NOMO-1 treated with dmso at 0.1 percent for 144 hours (cell line): ENCODE results near the gene MCF2L.

Experiments used
- DNase-seq: peaks from one replicate; lab custom pipeline; 2025; ENCODE audit not compliant: unreplicated experiment; lab: John Stamatoyannopoulos, UW

Gene MCF2L

DNA sequence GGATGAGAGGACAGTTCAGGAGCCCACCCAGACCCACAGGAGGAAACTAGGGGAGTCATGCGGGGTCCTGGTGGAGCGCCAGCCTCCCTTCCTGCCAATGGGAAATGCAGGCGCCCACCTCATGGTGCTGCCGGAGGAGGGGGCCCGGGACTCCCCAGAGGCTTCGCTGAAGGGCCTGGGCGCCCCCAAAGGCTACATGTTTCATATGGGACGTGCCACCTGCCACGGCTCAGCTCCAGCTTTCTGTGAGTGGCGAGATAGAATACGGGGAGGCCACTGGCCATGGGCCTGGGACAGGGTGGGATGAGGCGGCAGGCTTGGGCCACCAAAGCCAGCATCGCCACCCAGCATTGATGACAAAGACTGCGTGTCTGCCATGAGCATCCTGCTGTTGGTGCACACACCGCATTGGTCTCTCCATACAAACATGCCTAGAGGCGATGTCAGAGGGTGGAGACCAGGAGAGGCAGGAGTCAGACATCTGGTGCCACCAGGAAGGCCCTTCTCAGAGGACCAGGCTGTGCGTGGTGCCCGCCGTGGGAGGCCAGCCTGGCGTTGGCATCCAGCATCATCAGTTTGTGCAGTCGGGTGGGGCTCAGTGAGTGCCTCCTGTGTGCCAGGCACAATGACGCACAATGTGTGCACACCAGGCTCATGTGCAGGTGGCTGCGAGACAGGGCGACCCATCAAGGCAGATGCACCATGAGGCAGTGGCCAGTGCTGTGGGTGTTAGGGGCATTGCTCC, 152.3 kb downstream of the MCF2L start:
- DNase-seq, result no peak

DNA sequence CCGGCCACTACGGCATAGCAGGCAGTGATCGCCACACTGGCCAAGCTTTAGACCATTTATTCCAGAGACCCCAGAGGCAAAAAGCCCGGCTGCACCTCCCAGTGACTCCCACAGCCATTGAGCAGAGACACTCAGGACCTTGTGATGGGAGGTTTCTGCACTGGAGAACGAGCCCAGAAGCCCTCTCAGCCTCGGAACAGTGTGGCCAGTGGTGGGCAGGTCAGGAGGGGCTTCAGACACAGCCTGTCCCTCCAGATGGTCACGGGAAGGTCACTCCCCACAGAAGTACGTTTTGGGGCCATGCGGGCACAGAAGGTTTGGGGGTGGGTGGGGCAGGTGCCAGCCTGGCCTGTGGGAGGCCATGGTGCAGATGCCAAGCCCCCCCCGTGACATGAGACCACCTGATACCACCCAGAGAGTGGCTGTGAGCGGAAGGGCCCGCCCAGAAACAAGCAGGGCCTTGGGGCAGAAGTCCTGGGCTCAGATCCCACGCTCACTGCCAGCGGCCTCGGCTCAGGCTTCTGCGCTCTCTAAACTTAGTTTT, 153.0 kb downstream of the MCF2L start:
- no peak for DNase-seq

DNA sequence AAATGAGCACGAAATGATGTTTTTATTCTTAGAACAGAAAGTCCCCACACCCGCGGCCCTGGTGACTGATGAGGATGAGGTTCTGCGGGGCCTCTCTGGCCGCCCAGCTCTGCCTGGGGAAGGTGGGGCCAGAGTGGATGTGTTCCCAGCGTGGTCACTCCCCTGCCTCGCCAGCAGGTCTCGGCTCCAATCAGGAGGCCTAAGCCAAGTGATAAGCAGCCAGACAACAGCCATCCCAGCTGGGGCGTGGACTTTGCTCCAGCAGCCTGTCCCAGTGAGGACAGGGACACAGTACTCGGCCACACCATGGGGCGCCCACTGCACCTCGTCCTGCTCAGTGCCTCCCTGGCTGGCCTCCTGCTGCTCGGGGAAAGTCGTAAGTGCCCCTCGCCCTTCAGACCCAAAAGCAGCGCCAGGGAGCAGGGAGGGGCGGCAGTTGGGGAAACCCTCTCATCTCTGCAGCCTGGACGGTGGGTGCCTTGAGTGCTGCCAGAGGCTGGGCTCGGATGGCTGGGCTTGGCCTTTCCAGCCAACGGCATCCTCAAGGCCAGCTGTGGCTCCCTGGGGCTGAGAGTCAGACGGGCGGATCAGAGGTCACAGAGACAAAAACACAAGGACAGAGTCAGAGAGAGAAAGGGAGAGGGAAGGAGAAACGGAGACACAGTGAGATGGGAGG, 153.7 kb downstream of the MCF2L start, which contains the start of gene F10:
Gene F10, plus strand, starts transcription at position 250 of the 676 bp plus-strand sequence. Its CDS starts 57 bp downstream, at position 307.
- DNase-seq, result no peak

DNA sequence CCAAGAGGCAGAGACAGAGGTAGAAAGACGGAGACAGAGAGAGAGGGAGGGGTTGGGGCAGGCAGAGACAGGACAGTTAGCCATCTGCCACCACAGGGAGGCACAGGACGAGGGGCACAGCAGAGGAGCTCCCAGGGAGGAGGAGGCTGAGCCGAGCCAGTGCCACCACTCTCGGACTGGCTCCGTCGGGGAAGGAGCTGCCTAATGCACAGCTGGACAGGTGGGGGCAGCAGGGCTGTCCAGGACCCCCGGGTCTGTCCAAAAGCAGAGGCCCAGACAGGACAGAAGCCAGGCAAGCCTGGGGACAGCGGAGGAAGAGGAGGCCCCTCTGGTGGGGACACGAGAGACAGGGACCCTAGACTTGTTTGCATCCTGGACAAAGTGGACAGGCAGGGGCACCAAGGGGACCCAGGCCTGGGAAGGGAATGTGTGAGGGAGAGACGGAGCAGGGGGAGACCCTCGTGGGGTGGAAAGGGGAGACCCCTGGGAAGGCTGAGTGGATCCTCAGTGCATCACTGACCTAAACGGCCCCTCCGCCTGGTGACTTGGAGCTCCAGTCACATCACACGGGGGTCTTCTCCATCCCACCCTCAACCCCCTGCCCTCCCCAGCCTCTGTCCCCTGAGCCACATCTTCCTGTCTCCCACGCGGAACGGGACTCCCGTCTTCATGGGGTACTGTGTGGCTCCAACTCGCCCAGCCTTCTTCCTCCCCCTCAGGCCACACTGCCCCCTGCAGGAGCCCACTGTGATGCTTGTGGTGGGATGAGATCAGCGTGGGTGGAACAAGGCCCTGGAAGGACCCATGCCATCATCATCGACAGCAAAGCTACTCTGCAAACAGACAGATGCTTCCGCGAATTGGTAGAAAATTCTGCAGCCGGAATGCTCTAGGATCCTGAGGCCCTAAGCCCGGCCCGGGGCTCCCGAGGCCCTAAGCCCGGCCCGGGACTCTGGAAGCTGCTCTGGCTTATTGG, 154.5 kb downstream of the MCF2L start:
- DNase-seq, result no peak

DNA sequence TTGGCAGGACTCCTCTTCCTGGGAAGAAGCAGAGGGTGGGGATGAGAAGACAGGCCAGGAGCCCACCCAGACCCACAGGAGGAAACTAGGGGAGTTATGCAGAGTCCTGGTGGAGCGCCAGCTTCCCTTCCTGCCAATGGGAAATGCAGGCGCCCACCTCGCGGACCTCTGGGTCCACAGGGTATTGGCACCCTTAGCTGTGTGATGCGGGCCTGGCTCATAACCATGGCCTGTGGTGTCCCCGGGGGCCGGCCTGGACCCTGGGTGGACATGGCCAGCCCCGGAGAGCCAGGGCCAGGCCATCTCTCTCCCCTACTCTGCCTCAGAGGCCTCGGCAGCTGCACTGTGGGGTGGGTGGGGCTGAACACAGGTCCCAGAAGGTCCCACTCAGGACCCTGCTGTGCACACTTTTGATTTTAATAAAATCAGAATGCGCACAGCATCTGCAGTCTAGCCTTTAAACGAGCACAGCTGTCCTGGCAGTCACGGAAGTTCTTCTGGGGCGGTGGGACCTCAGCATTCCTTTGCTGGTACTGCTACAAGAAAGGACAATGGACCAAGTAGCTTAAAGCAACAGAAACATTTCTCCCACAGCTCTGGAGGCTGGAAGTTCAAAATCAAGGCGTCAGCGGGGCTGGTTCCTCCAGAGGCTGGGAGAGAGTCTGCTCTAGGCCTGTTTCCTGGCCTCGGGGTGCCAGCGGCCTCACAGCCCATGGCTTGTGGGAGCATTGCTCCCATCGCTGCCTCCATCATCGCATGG, 155.4 kb downstream of the MCF2L start:
- no peak for DNase-seq

DNA sequence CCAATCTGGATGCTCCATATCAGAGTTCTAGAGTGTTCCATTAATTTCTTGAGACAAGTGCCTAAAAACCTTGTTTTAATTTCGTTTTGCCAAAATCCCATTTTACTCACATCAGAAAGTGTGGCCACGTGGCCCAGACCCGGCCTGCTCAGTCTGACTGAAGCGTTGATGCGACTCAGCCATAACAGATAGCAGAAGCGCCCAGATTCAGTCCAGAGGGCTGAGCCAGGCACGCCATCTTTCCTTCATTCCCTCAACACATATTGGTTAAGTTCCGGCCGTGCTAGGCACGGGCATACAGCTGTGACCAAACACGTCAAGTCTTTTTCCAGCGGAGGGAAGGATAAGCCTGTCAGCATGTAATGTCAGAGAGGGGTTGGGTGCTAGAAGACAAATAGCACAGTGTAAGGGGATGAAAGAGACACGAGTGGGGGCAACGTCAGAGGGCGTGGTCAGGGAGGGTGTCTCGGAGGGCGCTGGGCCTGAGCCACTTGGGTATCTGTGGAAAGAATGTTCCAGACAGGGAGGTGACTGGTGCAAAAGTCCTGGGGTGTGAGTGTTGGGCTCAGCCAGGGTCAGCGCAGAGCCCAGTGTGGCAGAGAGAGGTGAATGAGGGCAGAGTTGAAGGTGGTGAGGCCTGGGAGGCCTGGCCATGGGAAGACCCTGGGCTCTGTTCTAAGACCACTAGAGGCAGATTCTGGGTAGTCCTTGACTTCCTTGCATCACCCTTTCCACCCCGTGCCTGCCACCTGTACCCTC, 156.7 kb downstream of the MCF2L start:
- DNase-seq, result no peak

DNA sequence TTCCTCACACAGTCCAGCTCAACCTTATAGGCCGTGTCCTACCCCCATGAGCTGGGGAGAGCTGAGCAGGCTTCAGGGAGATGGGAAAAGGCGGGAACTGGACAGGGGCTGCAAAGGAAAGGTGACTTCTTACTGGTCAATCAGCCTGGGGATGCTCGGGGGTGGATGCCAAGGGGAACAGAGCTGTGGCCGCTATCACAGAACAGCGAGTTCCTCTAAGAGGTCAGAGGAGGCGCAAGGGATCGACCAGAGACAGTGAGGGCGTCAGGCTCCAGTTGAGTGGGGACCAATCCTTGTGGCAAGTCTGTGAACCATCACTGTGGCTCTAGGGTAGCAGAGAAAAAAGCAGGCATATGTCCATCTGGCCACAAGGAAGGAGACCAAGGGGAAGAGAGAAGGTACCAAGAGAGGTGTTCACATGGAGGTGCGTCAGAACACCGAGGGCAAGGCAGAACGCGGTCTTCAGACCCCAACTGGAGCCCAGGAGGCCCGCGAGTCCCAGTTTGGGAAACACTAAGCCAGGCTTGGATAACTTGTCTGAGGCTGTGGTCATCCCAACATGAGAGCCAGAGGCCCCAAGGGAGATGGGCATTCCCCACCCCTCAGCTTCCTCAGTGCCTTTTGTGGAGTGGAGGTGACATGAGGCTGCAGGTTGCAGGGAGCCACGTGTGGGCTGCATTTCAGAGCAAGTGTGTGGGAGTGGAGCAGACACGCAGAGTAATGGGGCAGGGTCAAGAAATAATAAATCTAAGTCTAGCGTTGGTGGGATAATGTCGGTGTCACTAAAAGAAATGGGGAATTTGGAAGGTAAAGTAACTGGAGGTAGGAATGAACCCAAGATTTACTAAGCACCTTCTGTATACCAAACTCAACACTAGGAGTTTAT, 157.5 kb downstream of the MCF2L start:
- DNase-seq, result no peak

DNA sequence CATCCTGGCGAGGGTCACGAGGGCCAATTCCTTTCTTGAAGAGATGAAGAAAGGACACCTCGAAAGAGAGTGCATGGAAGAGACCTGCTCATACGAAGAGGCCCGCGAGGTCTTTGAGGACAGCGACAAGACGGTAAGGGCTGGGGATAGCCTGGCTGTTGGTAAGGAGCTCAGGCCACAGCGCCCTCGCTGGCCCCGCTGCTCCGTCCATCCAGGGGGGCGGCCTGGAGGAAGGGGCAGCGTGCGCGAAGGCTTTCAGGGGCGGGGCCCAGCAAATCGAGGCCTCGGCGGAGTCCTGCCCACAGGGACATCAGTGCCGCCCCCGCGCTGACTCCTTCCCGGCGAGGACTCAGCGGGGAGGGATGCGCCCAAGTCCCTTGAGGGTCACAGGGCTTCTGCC, 160.5 kb downstream of the MCF2L start:
- DNase-seq, result no peak

DNA sequence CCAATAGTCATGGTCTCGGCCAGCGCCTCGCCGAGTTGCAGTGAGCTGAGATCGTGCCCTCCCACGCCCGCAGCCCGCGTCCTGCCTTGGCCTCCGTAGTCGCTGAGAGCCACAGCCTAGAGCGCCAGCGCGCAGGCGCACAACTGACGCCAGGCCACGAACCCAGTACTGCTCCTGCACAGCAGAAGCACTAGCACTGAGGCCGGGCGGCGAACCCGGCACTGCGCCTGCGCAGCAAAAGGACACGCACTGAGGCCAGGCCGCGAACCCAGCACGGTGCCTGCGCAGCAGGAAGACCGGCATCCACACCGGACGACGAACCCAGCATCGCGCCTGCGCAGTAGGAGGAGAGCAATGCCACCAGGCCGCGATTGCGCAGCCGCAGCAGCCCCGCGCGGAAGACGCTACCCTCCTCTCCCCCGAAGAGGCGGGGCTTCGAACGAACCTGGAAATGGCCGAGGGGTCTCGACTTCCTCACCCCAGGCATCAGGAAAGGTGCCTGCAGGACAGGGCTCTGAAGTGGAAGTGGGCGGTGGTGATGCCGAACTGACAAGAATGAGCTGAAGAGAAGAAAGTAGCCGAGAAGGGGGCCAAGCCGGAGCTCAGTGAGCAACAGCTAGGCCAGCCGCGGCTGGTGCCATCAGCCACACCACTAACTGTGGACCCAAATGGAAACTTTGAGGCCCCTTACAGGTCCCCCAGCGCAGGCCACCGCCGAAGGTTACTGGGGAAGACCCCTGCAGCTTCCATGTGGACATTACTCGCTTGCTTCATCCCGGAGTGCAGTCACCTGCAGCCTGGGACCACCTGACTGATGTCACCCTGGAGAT, 161.1 kb downstream of the MCF2L start:
- no peak for DNase-seq

DNA sequence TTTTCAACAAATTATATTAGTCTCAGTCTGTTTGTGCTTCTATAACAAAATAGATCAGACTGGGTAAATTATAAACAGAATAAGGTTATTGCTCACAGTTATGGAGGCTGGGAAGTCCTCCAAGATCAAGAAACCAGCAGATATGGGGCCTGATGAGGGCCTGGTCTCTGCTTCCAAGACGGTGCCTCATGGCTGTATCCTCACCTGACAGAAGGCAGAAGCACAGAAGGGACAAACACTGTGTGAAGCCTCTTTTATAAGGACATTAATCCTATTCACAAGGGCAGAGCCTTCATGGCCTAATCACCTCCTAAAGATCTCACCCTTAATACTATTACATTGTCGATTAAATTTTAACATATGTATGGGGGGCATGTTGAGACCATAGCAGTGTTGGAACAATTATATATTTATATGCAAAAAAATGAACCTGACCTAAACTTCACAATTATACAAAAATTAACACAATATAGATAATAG, 166.3 kb downstream of the MCF2L start:
- no peak for DNase-seq

DNA sequence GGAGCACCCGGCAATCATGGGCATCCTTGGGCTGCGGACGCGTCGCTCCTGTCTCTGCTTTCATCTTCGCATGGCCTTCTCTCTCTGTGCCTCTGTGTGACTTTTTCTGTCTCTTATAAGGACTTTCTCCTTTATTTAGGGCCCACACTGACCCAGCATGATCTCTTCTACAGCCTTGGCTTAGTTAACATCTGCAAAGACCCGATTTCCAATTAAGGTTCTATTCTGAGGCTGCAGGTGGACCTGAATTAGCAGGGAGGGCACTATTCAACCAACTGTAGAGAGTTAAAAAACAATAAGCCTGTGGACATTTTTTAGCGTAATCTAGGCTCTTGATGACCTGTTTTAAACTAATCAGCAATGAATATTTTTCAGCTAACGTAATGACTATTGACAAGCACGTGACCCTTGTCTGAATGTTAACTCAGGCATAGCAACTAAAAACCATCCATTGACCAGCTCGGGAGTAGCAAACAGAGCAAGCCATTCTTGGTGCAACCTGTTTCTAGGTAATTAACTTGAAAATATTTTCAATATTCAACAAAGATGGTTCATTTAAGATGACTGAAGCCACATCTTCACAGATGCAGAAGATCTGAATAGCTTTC, 168.8 kb downstream of the MCF2L start:
- DNase-seq, result no peak

DNA sequence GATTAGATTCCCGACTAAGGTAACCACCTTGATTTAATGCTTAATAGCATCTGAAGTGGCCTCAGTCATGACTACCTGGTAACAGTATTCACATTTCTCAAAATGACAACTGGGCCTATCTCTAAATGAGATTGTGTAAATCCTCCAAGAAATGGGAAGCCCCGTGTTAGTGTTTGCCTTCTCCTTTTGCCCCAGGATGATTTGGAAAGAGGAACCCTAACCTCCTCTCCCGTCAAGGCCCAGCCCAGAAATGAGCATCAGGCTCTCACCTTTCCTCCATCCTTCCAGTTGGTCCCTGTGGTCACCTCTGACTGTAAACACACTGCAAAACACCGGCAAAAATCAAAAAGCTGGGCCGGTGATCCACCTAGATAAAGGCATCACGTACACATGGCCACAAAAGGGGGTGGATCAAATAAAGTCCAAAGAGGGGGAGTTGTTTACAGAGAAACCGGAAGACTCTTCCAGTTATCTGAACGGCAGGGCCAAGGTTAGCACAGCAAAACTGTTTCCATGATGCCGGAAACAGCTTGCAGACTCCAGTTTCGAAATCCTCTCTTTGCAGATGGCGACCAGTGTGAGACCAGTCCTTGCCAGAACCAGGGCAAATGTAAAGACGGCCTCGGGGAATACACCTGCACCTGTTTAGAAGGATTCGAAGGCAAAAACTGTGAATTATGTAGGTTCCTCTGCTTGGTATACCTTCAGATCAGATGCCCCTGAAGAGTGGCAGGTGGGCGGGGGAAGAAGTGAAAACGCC, 170.0 kb downstream of the MCF2L start:
- peak; percentile 21 for DNase-seq

DNA sequence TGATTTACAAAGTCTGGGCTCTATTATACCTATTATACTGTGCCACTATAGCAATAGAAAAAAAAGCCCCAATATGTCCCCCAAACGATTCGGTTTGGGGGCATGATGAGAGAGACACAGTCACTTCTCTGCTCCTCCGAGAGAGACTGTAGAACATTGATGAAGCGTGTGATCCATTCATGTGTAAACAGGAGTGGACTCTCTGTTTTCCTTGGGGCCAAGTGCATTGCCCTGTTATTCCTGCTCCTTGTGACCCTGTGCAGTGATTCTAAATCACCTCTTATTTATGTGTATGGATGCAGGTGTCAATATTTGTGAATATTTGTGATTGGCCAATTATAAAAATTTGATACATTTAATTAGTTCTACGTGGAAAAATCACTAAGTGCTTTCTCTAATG, 170.6 kb downstream of the MCF2L start:
- DNase-seq, result no peak

DNA sequence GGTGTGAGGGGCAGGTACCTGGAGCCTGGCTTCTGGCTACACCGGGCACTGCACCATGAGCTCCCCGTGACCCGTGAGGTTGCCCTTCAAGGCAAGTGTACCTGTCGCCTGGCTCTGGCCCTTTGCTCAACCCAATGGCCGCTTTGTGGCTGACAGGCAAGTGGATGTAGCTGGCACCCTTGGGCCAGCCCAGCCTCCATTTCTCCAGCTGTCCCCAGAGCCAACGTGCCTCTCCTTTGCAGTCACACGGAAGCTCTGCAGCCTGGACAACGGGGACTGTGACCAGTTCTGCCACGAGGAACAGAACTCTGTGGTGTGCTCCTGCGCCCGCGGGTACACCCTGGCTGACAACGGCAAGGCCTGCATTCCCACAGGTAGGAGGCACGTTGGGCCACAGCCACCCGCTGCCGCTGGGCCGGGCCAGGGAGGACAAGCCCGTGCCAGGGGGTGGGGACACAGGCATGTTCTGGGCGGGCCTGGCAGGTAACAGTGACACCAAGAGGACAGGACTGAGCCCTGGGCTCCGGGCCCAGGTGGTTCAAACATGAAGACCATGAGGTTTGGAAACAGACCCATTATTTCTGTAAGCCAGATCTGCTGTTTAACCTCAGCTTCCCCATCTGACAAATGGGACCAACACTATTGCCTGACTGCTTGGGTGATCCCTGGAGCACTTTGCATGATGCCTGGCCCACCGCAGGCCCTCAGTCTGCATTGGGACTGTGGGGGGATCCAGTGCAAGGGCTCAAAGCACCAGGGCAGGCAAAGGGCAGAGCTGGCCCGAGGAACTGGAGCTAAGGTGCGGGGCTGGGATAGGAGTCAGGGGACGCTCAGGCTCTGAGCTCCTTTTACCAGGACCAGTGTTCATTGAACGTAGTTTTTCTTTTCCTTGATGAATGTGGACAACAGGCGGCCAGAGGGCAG, 171.9 kb downstream of the MCF2L start:
- DNase-seq, result no peak

DNA sequence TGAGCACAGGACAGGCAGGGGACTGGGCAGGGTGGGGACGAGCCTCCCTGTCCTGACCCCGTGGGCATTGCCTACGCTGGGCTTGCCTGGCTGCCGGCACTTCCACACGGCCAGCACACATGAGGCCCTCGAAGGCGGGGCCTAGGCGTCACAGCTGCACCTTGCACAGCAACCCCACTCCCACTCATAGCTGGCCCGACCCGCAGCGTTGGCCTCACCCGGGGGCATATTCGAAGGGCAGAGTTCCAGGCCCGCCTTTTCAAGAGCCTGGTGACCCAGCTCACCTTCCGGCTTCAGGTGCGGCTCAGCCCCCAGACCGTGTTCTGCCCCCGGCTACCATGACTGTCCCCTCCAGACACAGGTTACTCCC, 172.6 kb downstream of the MCF2L start:
- DNase-seq, result no peak

DNA sequence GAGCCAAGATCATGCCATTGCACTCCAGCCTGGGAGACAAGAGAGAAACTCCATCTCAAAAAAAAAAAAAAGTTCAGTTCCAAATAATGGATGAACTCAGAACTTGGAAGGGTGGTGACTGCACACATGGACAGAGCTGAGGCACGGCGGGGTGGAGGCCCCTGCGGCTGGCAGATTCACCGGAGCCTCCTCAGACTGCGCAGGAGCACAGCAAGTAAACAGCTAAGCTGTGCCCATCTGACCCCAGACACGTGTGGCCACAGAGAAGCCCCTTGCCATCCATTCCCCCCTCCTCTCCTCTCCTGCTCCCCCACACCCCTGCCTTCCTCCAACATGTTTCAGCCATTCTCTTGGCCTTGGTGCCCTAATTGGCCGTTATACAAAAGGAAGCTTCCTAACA, 173.9 kb downstream of the MCF2L start:
- no peak for DNase-seq
